OCI-LY3 (cell line): ENCODE results near the gene QSOX2.

Source experiments
- H2AFZ ChIP-seq: fragments of 200-600, 300-600 bp; shearing (Covaris generic); 2 replicates; pipeline ENCODE4 v1.6.0; 2014; ENCODE audit warnings: antibody characterized with exemption, low read depth, low read length
- H3K27ac ChIP-seq: fragments of 200-600, 300-600 bp; sonication (generic); 2 replicates; pipeline ENCODE4 v1.5.1; 2014; ENCODE audit warnings: mild to moderate bottlenecking, low read length, moderate library complexity, mixed read lengths
- H3K27me3 ChIP-seq: fragments of 200-600, 300-600 bp; sonication (generic); 2 replicates; pipeline ENCODE4 v1.6.1; 2014; ENCODE audit warnings: low read depth, low read length, mixed read lengths
- H3K36me3 ChIP-seq: fragments of 200-600, 300-600 bp; sonication (generic); replicated peaks from 2 replicates; pipeline ENCODE3; 2014; ENCODE audit warnings: low read depth, low read length, mixed read lengths
- H3K4me1 ChIP-seq: fragments of 300-600, 200-600 bp; sonication (generic); 2 replicates; pipeline ENCODE4 v1.6.1; 2014; ENCODE audit warnings: low read length, mixed read lengths
- H3K4me2 ChIP-seq: fragments of 200-600, 300-600 bp; sonication (generic); 2 replicates; pipeline ENCODE4 v1.6.1; 2014; ENCODE audit warnings: low read length, mixed read lengths
- H3K4me3 ChIP-seq: fragments of 300-600, 200-600 bp; sonication (generic); 2 replicates; pipeline ENCODE4 v1.5.1; 2014; ENCODE audit warnings: antibody characterized with exemption, mild to moderate bottlenecking, low read length, moderate library complexity
- H3K79me2 ChIP-seq: fragments of 300-600, 200-600 bp; shearing (Covaris generic); 2 replicates; pipeline ENCODE4 v1.6.1; 2014; ENCODE audit warnings: mild to moderate bottlenecking, low read length, mixed read lengths
- H3K9ac ChIP-seq: fragments of 300-600, 200-600 bp; shearing (Covaris generic); 2 replicates; pipeline ENCODE4 v1.6.0; 2014; ENCODE audit warnings: mild to moderate bottlenecking, low read length, moderate library complexity
- H3K9me3 ChIP-seq: fragments of 200-600, 300-600 bp; shearing (Covaris generic); 2 replicates; pipeline ENCODE4 v1.6.1; 2014; ENCODE audit warnings: low read length, mixed read lengths; ENCODE audit not compliant: insufficient read depth
- H4K20me1 ChIP-seq: fragments of 200-600, 300-600 bp; sonication (generic); 2 replicates; pipeline ENCODE4 v1.6.1; 2016; ENCODE audit warnings: low read length, mixed read lengths; ENCODE audit not compliant: insufficient read depth
- CTCF ChIP-seq: fragments of 200-600, 300-600 bp; sonication (generic); IDR thresholded peaks from 2 replicates; pipeline ENCODE4 v1.5.1; 2014; ENCODE audit warnings: antibody characterized with exemption, low read length, low read depth
- EZH2phosphoT487 ChIP-seq: fragments of 200-600 bp; shearing (Covaris generic); IDR thresholded peaks from 2 replicates; pipeline ENCODE4 v1.6.1; 2018; ENCODE audit warnings: antibody characterized with exemption, mixed run types, low read depth

The QSOX2 gene

GRCh38 chr9:136219276-136219675, 26.3 kb downstream of the QSOX2 start:
- TF ChIP-seq EZH2phosphoT487: no peak
- TF ChIP-seq CTCF: no peak
- no peak overlapping the region for H3K4me2 ChIP-seq
- no peaks in the 10 kb centered on the region for H3K27me3 ChIP-seq
- H3K27ac ChIP-seq: no peak overlapping the region
- H3K4me3 ChIP-seq: no peak overlapping the region
- no peaks in the 10 kb centered on the region for H3K4me1 ChIP-seq
- no peak overlapping the region for H3K9ac ChIP-seq
- peaks cover 37% of the 10 kb centered on the region for H3K36me3 ChIP-seq
- no peaks in the 10 kb centered on the region for H4K20me1 ChIP-seq
- H3K9me3 ChIP-seq: no peaks in the 10 kb centered on the region
- H2AFZ ChIP-seq: no peak overlapping the region
- H3K79me2 ChIP-seq: peaks cover 31% of the 10 kb centered on the region

- TF ChIP-seq CTCF (no peak), EZH2phosphoT487 (no peak)
- no peak overlapping the region for H3K4me3 ChIP-seq
- no peak overlapping the region for H3K27ac ChIP-seq
- no peaks in the 10 kb centered on the region for H4K20me1 ChIP-seq
- H3K79me2 ChIP-seq: peaks cover 25% of the 10 kb centered on the region
- no peak overlapping the region for H2AFZ ChIP-seq
- no peaks in the 10 kb centered on the region for H3K4me1 ChIP-seq
- H3K27me3 ChIP-seq: no peaks in the 10 kb centered on the region
- H3K36me3 ChIP-seq: peaks cover 38% of the 10 kb centered on the region
- H3K9me3 ChIP-seq: no peaks in the 10 kb centered on the region
- H3K9ac ChIP-seq: no peak overlapping the region
- no peak overlapping the region for H3K4me2 ChIP-seq
Observed at GRCh38 chr9:136218673-136219072, 26.9 kb downstream of the QSOX2 start.

- no peaks in the 10 kb centered on the region for H3K9me3 ChIP-seq
- H3K4me3 ChIP-seq: no peak overlapping the region
- no peaks in the 10 kb centered on the region for H3K27me3 ChIP-seq
- H3K27ac ChIP-seq: no peak overlapping the region
- peaks cover 21% of the 10 kb centered on the region for H3K79me2 ChIP-seq
- no peak overlapping the region for H3K9ac ChIP-seq
- no peaks in the 10 kb centered on the region for H3K4me1 ChIP-seq
- no peak overlapping the region for H3K4me2 ChIP-seq
- TF ChIP-seq CTCF (no peak), EZH2phosphoT487 (no peak)
- H3K36me3 ChIP-seq: peaks cover 38% of the 10 kb centered on the region
- H4K20me1 ChIP-seq: no peaks in the 10 kb centered on the region
- H2AFZ ChIP-seq: no peak overlapping the region
Observed at GRCh38 chr9:136218271-136218670, 27.3 kb downstream of the QSOX2 start.

- Histone ChIP-seq H3K4me3 (no peak overlapping the region), H3K4me2 (no peak overlapping the region), H4K20me1 (no peaks in the 10 kb centered on the region), H3K9ac (no peak overlapping the region), H3K79me2 (peaks cover 6% of the 10 kb centered on the region; the same call in 1 of the 2 replicates), H3K9me3 (no peaks in the 10 kb centered on the region), H3K4me1 (no peaks in the 10 kb centered on the region), H3K27ac (no peak overlapping the region), H3K27me3 (no peaks in the 10 kb centered on the region), H3K36me3 (peaks cover 40% of the 10 kb centered on the region), H2AFZ (no peak overlapping the region)
- no peak for TF ChIP-seq EZH2phosphoT487
- no peak for TF ChIP-seq CTCF
Observed at GRCh38 chr9:136216541-136217244, 28.9 kb downstream of the QSOX2 start.
